ENCODE measurements around the gene MYLK. TPM values are rescaled to one million over a fixed set of nuclear protein-coding genes. Genes with fewer than 3 reads are reported as not detected.

The MYLK gene
- polyA plus RNA-seq, 3 donors from 2014 or later: 0.36 to 3.7 (median 0.89) TPM

DNA sequence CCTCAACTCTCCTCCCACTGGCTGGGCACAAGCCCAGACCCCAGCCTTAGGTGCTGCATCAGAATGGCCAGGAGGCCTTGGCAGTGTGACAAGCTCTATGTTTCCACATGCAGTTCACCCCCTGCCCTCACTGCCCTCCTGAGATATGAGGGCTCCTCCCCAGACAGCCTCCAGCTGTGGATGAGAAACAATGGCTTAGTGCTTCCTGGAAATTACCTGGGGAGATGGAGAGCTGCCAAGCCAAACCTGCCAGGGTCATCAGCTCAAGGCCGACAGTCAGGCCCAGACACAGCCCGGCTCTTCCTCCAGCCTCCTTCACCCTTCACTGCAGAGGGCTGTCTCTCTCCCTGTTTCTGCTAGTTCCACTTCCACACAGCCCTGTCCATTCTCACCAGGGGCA is 76.3 kb downstream of the MYLK start:
- no peaks in the 10 kb centered on the region for H3K36me3 Mint-ChIP-seq
- DNase-seq: no peak
- H3K9me3 Mint-ChIP-seq: no peaks in the 10 kb centered on the region
- H3K4me1 Mint-ChIP-seq: no peaks in the 10 kb centered on the region
- peak overlapping the region in 1 of 6 donors; percentile 20 for H3K27ac Mint-ChIP-seq
- no peak overlapping the region for H3K4me3 Mint-ChIP-seq
- peaks cover 0 to 1% (median under 1%) of the 10 kb centered on the region in 3 donors for H3K27me3 Mint-ChIP-seq (ENCODE audit: low read depth in 3 of 3)

DNA sequence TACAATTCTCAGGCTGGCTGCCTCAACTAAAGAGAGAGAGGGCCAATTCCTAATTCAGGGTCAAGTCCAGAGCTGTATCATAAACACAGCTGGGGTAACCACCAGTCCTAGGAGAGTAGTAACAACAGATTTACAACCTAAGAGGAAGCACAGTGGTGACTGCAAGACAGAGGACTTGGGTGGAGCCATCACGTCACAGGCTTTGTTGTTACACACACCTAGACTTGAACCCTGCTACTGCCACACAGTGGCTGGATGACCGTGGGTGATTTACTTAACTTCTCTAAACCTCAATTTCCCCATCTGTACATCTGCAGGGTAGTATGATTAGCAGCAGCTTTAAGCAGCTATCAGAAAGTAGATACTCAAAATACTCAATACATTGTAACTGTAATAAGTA is 78.6 kb downstream of the MYLK start:
- no peak for DNase-seq
- Mint-ChIP-seq H3K27ac (no peak overlapping the region), H3K4me3 (no peak overlapping the region), H3K36me3 (no peaks in the 10 kb centered on the region), H3K4me1 (no peaks in the 10 kb centered on the region), H3K27me3 (ENCODE audit: low read depth in 3 of 3) (peaks cover 1 to 4% (median 2%) of the 10 kb centered on the region in 3 donors), H3K9me3 (no peaks in the 10 kb centered on the region)

DNA sequence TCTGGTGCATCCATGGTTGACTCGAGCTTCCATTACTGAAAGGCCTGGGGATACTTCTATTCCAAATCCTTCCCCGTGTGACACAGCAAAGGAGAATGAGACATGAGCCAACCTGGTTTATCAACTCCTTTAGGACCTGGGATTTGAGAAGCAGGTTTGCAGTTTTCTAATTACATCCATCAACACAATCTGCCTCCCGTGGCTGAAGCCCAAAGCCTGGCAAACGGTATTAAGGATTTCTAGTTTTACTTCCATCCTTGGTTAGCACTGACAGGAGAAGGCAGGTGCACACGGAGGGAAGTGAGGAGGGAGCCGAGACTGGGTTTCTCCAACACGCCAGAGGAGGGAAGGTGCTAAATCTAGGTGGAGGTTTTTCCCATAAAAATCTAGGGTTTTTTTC is 79.0 kb downstream of the MYLK start:
- H3K27me3 Mint-ChIP-seq (ENCODE audit: low read depth in 3 of 3): peaks cover 1 to 4% (median 2%) of the 10 kb centered on the region in 3 donors
- DNase-seq: no peak
- no peaks in the 10 kb centered on the region for H3K4me1 Mint-ChIP-seq
- no peaks in the 10 kb centered on the region for H3K36me3 Mint-ChIP-seq
- H3K4me3 Mint-ChIP-seq: no peak overlapping the region
- no peak overlapping the region for H3K27ac Mint-ChIP-seq
- no peaks in the 10 kb centered on the region for H3K9me3 Mint-ChIP-seq

DNA sequence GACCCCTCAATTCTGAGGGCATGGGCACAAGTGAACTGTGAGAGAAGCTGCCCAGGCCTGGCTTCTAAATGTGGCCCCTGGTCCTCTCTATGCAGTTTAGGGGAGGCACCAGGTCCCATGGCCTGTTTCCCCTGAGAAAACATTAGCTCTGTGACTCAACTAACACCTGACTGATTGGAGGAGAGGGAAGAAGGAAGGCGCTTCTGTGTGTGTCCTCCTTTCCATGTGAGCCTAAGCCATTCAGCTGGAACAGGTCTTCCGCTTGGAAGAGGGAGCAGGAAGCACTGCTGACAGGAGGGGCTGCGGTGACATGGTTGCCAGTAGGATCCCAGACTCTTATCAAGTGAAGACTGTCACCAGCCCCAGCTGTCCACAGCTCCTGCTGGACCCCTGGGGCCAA is 79.5 kb downstream of the MYLK start:
- H3K27me3 Mint-ChIP-seq (ENCODE audit: low read depth in 3 of 3): peaks cover 1 to 4% (median 2%) of the 10 kb centered on the region in 3 donors
- H3K9me3 Mint-ChIP-seq: no peaks in the 10 kb centered on the region
- no peak overlapping the region for H3K27ac Mint-ChIP-seq
- no peak overlapping the region for H3K4me3 Mint-ChIP-seq
- DNase-seq: no peak
- H3K36me3 Mint-ChIP-seq: no peaks in the 10 kb centered on the region
- no peaks in the 10 kb centered on the region for H3K4me1 Mint-ChIP-seq

DNA sequence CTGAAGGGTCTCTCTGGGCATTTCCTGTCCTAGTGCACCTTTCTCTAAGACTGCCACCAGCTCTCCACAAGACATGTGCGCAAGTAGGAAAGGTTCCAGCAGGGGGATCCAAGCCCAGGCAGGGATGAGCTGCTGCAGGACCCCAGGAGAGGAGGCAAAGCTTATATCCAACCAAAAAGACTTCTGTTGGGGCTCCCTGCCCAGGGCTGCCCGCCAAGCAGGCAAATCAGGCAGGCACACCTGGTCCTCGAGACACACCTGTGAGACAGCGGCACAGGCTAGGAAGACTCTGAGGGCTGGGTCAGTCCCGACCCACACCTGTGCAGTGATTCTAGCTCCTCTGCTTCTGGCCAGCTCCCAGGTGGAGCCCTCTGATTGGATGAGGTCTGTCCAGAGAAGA is 80.6 kb downstream of the MYLK start:
- no peak overlapping the region for H3K27ac Mint-ChIP-seq
- H3K36me3 Mint-ChIP-seq: no peaks in the 10 kb centered on the region
- no peak overlapping the region for H3K4me3 Mint-ChIP-seq
- peaks cover 1 to 4% (median 2%) of the 10 kb centered on the region in 3 donors for H3K27me3 Mint-ChIP-seq (ENCODE audit: low read depth in 3 of 3)
- H3K9me3 Mint-ChIP-seq: no peaks in the 10 kb centered on the region
- no peaks in the 10 kb centered on the region for H3K4me1 Mint-ChIP-seq
- no peak for DNase-seq

DNA sequence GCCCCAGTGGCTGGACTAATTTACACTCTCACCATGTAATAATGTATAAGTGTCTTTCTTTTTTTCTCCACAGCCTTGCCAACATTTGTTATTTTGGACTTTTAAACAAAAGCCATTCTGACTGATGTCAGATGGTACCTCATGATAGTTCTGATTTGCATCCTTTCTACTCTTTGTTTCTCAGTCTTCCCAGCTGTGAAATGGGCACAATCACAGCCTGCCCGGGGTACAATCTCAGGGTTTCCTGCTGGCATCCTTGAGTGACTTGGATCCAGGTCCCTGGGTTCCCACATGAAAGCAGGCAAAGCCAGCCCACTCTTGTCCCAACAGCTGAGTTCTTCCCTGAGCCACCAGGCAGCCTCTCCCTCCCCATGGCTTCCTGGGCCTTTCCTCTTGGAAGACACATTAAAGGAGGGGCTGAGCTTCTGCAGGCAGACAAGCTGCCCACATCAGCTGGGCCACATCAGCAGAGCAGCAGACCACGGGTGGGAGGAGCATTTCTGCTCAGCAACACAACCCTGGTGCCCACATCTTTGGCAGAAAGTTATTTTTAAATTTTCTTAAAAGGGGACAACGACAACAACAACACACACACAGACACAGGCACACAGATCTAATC is 82.0 kb downstream of the MYLK start:
- Mint-ChIP-seq H3K4me3 (no peak overlapping the region), H3K27ac (no peak overlapping the region), H3K9me3 (no peaks in the 10 kb centered on the region), H3K36me3 (no peaks in the 10 kb centered on the region), H3K4me1 (no peaks in the 10 kb centered on the region), H3K27me3 (ENCODE audit: low read depth in 3 of 3) (peaks cover 3 to 5% (median 4%) of the 10 kb centered on the region in 3 donors)
- DNase-seq: no peak

DNA sequence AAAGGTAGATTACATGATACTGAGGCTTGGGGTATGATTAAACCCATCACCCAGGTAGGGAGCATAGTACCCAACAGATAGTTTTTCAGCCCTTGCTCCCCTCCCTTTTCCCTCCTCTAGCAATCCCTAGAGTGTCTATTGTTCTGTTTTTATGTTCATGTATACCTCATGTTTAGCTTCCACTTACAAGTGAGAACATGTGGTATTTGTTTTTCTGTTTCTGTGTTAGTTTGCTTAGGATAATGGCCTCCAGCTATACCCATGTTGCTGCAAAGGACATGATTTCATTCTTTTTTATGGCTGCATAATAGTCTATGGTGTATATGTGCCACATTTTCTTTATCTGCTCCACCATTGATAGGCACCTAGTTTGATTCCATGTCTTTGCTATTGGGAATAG is 82.7 kb downstream of the MYLK start:
- no peaks in the 10 kb centered on the region for H3K4me1 Mint-ChIP-seq
- H3K4me3 Mint-ChIP-seq: no peak overlapping the region
- peaks cover 3 to 4% (median 4%) of the 10 kb centered on the region in 3 donors for H3K27me3 Mint-ChIP-seq (ENCODE audit: low read depth in 3 of 3)
- no peak overlapping the region for H3K27ac Mint-ChIP-seq
- H3K9me3 Mint-ChIP-seq: no peaks in the 10 kb centered on the region
- no peaks in the 10 kb centered on the region for H3K36me3 Mint-ChIP-seq
- DNase-seq: no peak

DNA sequence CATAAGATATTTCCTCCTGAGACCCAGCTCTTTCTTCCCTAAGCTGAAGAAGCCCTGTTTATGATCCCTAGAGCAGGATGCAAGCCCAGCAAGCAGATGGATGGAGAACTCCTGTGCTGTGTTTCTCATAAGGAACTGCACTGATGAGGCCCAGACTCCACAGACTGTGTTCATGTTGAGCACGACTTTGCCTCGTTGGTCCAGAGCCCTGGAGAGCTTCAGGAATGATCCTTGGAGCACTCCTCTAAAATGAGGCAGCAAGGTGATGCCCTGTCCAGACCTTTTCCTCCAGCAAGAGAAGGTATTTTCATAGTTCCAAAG is 83.8 kb downstream of the MYLK start:
- Mint-ChIP-seq H3K27ac (no peak overlapping the region), H3K27me3 (ENCODE audit: low read depth in 3 of 3) (peaks cover 4 to 5% (median 4%) of the 10 kb centered on the region in 3 donors), H3K4me1 (no peaks in the 10 kb centered on the region), H3K9me3 (no peaks in the 10 kb centered on the region), H3K4me3 (no peak overlapping the region), H3K36me3 (no peaks in the 10 kb centered on the region)
- no peak for DNase-seq

DNA sequence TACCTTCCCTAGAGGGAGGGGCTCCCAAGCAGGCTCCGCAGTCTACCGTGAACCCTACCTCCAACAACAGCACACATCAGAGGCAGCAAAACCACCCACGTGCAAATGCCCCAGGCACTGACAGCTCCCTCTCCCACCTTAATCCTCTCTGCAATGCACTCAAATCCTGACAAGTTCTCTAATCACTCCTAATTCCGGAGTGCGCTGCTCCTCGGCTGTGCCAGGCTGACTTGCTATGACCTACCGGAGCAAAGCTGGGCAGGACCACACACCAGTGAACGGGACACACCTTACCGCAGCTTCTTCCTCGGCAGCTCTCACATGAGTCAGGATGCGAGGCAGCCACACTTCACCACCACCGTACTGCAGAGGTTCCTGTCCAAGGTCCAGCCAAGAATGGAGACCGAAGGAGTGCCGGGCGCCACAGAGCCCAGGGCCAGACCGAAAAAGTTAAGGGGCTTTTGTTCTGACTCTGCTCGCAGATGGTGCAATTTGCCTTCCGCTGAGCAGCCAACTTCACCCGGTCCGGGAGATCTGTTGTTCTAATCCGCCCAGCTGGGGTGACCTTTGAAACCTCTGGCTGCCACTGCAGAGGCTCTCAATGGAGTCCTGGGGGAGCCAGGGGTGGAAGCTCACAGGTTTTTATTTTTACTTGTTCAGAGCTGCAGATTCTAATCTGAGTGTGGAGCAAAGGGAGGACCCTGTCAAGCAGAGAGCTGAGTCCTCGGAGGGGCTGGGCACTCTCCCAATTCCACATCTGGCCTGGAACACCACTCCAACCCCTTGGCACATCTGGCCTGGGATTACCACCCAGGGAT is 84.4 kb downstream of the MYLK start:
- Mint-ChIP-seq H3K27me3 (ENCODE audit: low read depth in 3 of 3) (peaks cover 4 to 5% (median 4%) of the 10 kb centered on the region in 3 donors), H3K4me1 (no peaks in the 10 kb centered on the region), H3K4me3 (no peak overlapping the region), H3K36me3 (no peaks in the 10 kb centered on the region), H3K27ac (no peak overlapping the region), H3K9me3 (no peaks in the 10 kb centered on the region)
- no peak for DNase-seq

DNA sequence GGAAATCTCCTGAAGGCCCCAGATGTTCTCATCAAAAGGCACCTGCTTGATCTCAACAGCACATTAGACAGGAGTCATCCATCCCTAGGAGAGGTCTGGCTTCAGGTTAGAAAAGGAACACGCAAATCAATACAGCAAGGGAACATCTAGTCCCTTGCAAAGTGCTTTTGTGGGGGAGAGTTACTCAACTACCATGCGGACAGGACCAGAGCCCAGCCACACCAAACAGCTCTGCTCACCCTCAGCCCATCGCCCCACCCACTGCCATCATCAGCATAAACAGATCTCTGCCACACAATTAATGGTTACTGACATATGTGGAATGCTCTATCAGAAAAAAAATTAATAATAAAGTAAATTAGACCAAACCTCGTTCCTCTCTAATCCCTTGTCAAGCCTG is 85.6 kb downstream of the MYLK start:
- H3K27ac Mint-ChIP-seq: no peak overlapping the region
- no peak for DNase-seq
- H3K4me1 Mint-ChIP-seq: no peaks in the 10 kb centered on the region

DNA sequence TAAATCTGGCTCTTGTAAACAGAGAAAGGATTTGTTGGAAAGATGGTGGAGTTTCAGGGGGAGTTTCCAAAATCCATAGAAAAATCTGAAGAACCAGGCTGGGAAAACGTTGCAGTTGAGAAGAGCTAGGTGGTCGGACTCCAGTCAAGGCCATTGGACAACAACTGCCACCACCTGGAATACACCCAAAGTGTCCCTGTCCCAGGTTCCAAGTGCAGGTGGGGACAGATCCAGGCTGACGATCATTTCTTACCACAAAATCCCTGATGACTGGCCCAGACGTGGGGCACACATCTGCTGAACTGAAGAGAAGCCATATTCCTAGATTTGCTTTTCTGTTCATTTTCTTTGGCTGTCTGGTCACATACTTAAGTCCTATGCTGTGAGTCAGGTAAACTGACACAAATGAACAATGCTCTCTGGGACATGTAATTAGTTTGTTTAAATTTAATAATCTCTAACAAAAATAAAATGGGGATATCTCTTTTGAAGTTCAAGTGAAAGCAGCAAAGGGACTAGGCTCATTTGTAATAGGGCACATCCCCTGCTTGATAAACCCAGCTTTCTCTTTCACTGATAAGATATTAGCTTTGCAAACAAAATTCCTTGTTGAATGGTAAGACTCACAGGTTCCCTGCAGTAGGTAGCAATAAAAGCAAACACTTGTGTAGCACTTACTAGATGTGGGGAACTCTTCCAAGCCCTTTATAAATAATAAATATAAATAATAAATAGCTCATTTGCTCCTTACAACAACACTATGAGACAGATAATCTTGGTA is 88.5 kb downstream of the MYLK start:
- H3K27me3 Mint-ChIP-seq (ENCODE audit: low read depth in 3 of 3): peaks cover 4 to 6% (median 6%) of the 10 kb centered on the region in 3 donors
- no peaks in the 10 kb centered on the region for H3K4me1 Mint-ChIP-seq
- no peaks in the 10 kb centered on the region for H3K9me3 Mint-ChIP-seq
- DNase-seq: no peak
- no peak overlapping the region for H3K4me3 Mint-ChIP-seq
- no peaks in the 10 kb centered on the region for H3K36me3 Mint-ChIP-seq
- no peak overlapping the region for H3K27ac Mint-ChIP-seq

More for the DNA sequence above, 85.6 kb downstream of the MYLK start:
- H3K9me3 Mint-ChIP-seq: no peaks in the 10 kb centered on the region
- H3K4me3 Mint-ChIP-seq: no peak overlapping the region
- no peaks in the 10 kb centered on the region for H3K36me3 Mint-ChIP-seq
- peaks cover 4 to 5% (median 4%) of the 10 kb centered on the region in 3 donors for H3K27me3 Mint-ChIP-seq (ENCODE audit: low read depth in 3 of 3)

DNA sequence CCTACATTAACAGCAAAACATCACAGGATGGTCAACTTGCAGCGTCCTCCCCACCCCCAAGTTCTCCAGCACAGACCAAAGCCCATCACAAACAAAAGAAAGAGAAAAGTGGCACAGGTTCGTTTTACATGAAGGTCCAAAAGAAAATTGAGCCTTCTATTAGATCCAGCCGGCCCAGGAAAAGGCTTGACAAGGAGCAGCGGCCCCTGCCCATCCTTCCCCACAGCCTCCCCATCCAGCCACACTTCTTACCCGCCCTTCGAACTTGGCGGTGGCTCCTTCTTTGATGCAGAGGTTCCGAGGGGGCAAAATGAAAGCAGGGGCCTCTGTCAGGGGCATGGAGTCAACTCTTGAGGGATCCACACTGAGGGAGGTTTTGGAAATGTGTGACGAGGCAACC is 90.7 kb downstream of the MYLK start:
- Mint-ChIP-seq H3K27ac (no peak overlapping the region), H3K4me1 (no peaks in the 10 kb centered on the region), H3K36me3 (no peaks in the 10 kb centered on the region), H3K27me3 (ENCODE audit: low read depth in 3 of 3) (peaks cover 4 to 6% (median 6%) of the 10 kb centered on the region in 3 donors), H3K9me3 (no peaks in the 10 kb centered on the region), H3K4me3 (no peak overlapping the region)
- DNase-seq: no peak

DNA sequence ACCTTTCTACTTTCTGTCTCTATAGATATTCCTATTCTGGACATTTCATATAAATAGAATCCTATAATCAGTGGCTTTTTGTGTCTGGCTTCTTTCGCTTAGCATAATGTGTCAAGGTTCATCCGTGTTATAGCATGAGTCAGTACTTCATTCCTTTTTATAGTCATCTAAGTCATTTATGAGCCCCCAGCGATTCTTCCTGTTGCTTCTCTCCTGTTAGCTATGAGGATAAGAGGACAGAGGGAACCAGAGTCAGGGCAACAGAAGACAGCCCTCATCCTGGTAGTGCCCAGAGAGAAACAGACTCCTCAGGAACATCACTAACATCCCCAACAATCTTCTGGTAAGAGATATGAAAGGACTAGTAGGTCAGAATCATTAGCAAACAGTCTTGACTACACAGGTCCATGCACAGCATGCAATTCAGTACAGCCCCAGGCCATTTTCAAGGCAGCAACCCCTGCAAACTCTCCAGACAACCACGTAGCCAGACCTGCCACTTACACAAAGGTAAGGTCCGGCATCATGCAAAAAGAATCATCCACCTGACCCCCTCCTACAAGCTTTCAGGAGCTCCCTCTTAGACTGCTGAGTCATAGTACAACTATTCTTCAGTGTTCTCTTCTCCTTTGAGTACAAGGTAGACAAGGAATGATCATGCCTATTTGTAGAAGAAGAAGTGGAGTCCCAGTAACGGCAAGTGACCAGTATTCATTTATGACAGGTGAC is 91.5 kb downstream of the MYLK start:
- peaks cover under 1 to 6% (median 6%) of the 10 kb centered on the region in 3 donors for H3K27me3 Mint-ChIP-seq (ENCODE audit: low read depth in 3 of 3)
- H3K9me3 Mint-ChIP-seq: peaks cover 0 to 2% (median 0%) of the 10 kb centered on the region in 6 donors
- H3K27ac Mint-ChIP-seq: no peak overlapping the region
- H3K4me1 Mint-ChIP-seq: no peaks in the 10 kb centered on the region
- no peak overlapping the region for H3K4me3 Mint-ChIP-seq
- no peak for DNase-seq
- no peaks in the 10 kb centered on the region for H3K36me3 Mint-ChIP-seq

Data from immature natural killer cell (primary cell).